Erythroblast (primary cell): Measurements from ENCODE around the gene MUC20.
"Not testable (repeated sequence)": the region's sequence is repeated elsewhere in the genome, so short reads cannot be mapped to it uniquely, and the experiment has no call there.

Experiments used
- GATA1 ChIP-seq: IDR thresholded peaks from 2 replicates; pipeline ENCODE4 v1.6.1; 2011; ENCODE audit warnings: low read depth, mild to moderate bottlenecking, control low read depth, low read length, moderate library complexity
- POLR2A ChIP-seq: IDR thresholded peaks from 2 replicates; pipeline ENCODE4 v1.6.1; 2011; ENCODE audit warnings: mild to moderate bottlenecking, low read length

GRCh38 chr3:195710126-195710905, 10.5 kb upstream of the MUC20 start:
- not testable (repeated sequence) for TF ChIP-seq POLR2A, GATA1
